AG09309 (cell line): Measurements from ENCODE around the gene COMMD10.

Experiments
- DNase-seq: peaks from one replicate; pipeline ENCODE4 v3.0.0-alpha.2; 2010; ENCODE audit warnings: low read depth
- H3K4me3 ChIP-seq: 2 replicates; pipeline ENCODE4 v1.5.1; 2011; ENCODE audit warnings: mild to moderate bottlenecking, low read depth, low read length, moderate library complexity; ENCODE audit not compliant: control insufficient read depth
- CTCF ChIP-seq: IDR thresholded peaks from 2 replicates; pipeline ENCODE4 v1.5.1; 2011; ENCODE audit warnings: mild to moderate bottlenecking, low read depth, low read length, inconsistent platforms; ENCODE audit not compliant: insufficient read depth, control insufficient read depth; ENCODE audit errors: missing control alignments

The COMMD10 gene

GRCh38 chr5:116174111-116174510 is 89.3 kb downstream of the COMMD10 start:
- no peak for DNase-seq
- no peak for TF ChIP-seq CTCF
- H3K4me3 ChIP-seq: no peak overlapping the region

- no peak for DNase-seq
- H3K4me3 ChIP-seq: no peak overlapping the region
- no peak for TF ChIP-seq CTCF
These were observed 91.3 kb downstream of the COMMD10 start for GRCh38 chr5:116176121-116176520.

GRCh38 chr5:116178925-116179324 is 94.1 kb downstream of the COMMD10 start:
- no peak overlapping the region for H3K4me3 ChIP-seq
- DNase-seq: no peak
- TF ChIP-seq CTCF: no peak

- no peak overlapping the region for H3K4me3 ChIP-seq
- DNase-seq: no peak
- TF ChIP-seq CTCF: no peak
These were observed 124.3 kb downstream of the COMMD10 start for GRCh38 chr5:116209166-116209565.

GRCh38 chr5:116212225-116212624 is 127.4 kb downstream of the COMMD10 start:
- no peak for TF ChIP-seq CTCF
- DNase-seq: no peak
- H3K4me3 ChIP-seq: no peak overlapping the region

GRCh38 chr5:116216246-116216645 is 131.4 kb downstream of the COMMD10 start:
- H3K4me3 ChIP-seq: no peak overlapping the region
- no peak for TF ChIP-seq CTCF
- DNase-seq: no peak
